Esophagus muscularis mucosa (tissue), 4 donors: ENCODE measurements around the gene KIF2C. TPM values are rescaled to one million over a fixed set of nuclear protein-coding genes. Genes with fewer than 3 reads are reported as not detected.

Experiments used
- DNase-seq: peaks from one replicate; pipeline ENCODE4 v3.0.0-alpha.2; 2017; ENCODE audit errors: extremely low spot score
- H3K27ac ChIP-seq, 4 donors: fragments of 200-600 bp; sonication (generic); replicated peaks in 1 of 4; 1 replicate in 3 of 4; 2 replicates in 1 of 4; pipeline ENCODE4 v1.5.1; 2016 to 2019; ENCODE audit warnings: mild to moderate bottlenecking in 1 of 4
- H3K27me3 ChIP-seq, 4 donors: fragments of 200-600 bp; sonication (generic); one replicate each; pipeline versions ENCODE4 v1.5.1 to v1.6.0; 2016 to 2019
- H3K36me3 ChIP-seq, 4 donors: fragments of 200-600 bp; sonication (generic); one replicate each; pipeline ENCODE4 v1.5.1; 2016 to 2019
- H3K4me1 ChIP-seq, 4 donors: fragments of 200-600 bp; sonication (generic); one replicate each; pipeline ENCODE4 v1.5.1; 2016 to 2019
- H3K4me3 ChIP-seq, 4 donors: fragments of 200-600 bp; sonication (generic); 1 replicate in 2 of 4; 2 replicates in 2 of 4; pipeline ENCODE4 v1.5.1; 2016 to 2019; ENCODE audit warnings: mild to moderate bottlenecking in 4 of 4, moderate library complexity in 1 of 4
- H3K9me3 ChIP-seq, 4 donors: fragments of 200-600 bp; sonication (generic); 1 replicate in 3 of 4; 2 replicates in 1 of 4; pipeline ENCODE4 v1.5.1; 2016 to 2019
- CTCF ChIP-seq, 3 experiments: fragments of 200-600 bp in 2 of 3; fragments of 450-650 bp in 1 of 3; sonication (generic) in 2 of 3; IDR thresholded peaks; one replicate each; pipeline ENCODE4 v1.5.1; 2017 to 2019; ENCODE audit warnings: antibody characterized with exemption in 3 of 3, mild to moderate bottlenecking in 2 of 3, moderate library complexity in 1 of 3
- EP300 ChIP-seq: sonication (generic); formaldehyde crosslinking; IDR thresholded peaks from one replicate; pipeline ENCODE4 v1.6.1; 2017; ENCODE audit warnings: antibody characterized with exemption
- POLR2A ChIP-seq: fragments of 450-650 bp; IDR thresholded peaks from one replicate; pipeline ENCODE4 v1.6.1; 2017; ENCODE audit warnings: antibody characterized with exemption, moderate library complexity, mild to moderate bottlenecking, low read depth
- POLR2AphosphoS5 ChIP-seq, 2 donors: sonication (generic); formaldehyde crosslinking; IDR thresholded peaks; one replicate each; pipeline ENCODE4 v1.6.1; 2017; ENCODE audit warnings: antibody characterized with exemption in 2 of 2
- WGBS: methylation state at CpG from one replicate; pipeline ENCODE4 v1.1.5; 2018; 5-methylcytosine and 5-hydroxymethylcytosine counted together
- intact Hi-C: fragments of 100-400 bp; cut with DNase I; formaldehyde crosslinking; loops from one replicate; pipeline ENCODE4 v1.15.1; 2023
- total RNA-seq, 4 donors: library from RNA; depleted of rRNA; stranded (reverse); fragments of >200 nt; gene quantifications; one replicate each; pipeline versions ENCODE4 v1.1.0 to v1.2.1, GENCODE V29; 2016

Gene KIF2C
- total RNA-seq, 4 donors from 2014 or later: 0.17 to 1.2 (median 0.96) TPM

- intact Hi-C loops: loop anchor here (5.0 kb wide), 1 partner anchor 45 kb away; the partner anchor contains the start of gene RNU5D-1
- H3K9me3 ChIP-seq: no peaks in the 10 kb centered on the region
- H3K27me3 ChIP-seq: no peaks in the 10 kb centered on the region
- no peak for DNase-seq
- H3K4me3 ChIP-seq: no peak overlapping the region
- WGBS: 86% methylated on average over 14 of the region's 14 CpGs
- no peak overlapping the region for H3K27ac ChIP-seq
- no peak for TF ChIP-seq EP300
- TF ChIP-seq POLR2A: no peak
- no peak for TF ChIP-seq CTCF (IDR thresholded peaks at IDR 0.05)
- TF ChIP-seq POLR2AphosphoS5 (IDR thresholded peaks at IDR 0.05): no peak
- H3K36me3 ChIP-seq: peaks cover 31 to 59% (median 49%) of the 10 kb centered on the region in 4 donors
- peaks cover 20 to 38% (median 33%) of the 10 kb centered on the region in 4 donors for H3K4me1 ChIP-seq
Measured at GRCh38 chr1:44777547-44777946, 37.9 kb downstream of the KIF2C start.

- TF ChIP-seq CTCF (IDR thresholded peaks at IDR 0.05) (no peak), POLR2AphosphoS5 (IDR thresholded peaks at IDR 0.05) (no peak), EP300 (no peak), POLR2A (no peak)
- 70% methylated on average over 13 of the region's 13 CpGs for WGBS
- intact Hi-C loops: loop anchor here (5.0 kb wide), 1 partner anchor 46 kb away; the partner anchor contains the start of gene RNU5D-1
- H3K9me3 ChIP-seq: no peaks in the 10 kb centered on the region
- H3K4me3 ChIP-seq: no peak overlapping the region
- H3K27me3 ChIP-seq: no peaks in the 10 kb centered on the region
- H3K27ac ChIP-seq: no peak overlapping the region
- DNase-seq: no peak
- H3K36me3 ChIP-seq: peaks cover 31 to 59% (median 49%) of the 10 kb centered on the region in 4 donors
- H3K4me1 ChIP-seq: peaks cover 20 to 40% (median 33%) of the 10 kb centered on the region in 4 donors
Measured at GRCh38 chr1:44777969-44778635, 38.5 kb downstream of the KIF2C start.

GRCh38 chr1:44778705-44779576 is 39.3 kb downstream of the KIF2C start:
- peaks cover 31 to 59% (median 49%) of the 10 kb centered on the region in 4 donors for H3K36me3 ChIP-seq

GRCh38 chr1:44780583-44781121 is 41.0 kb downstream of the KIF2C start:
- no peak for DNase-seq
- Histone ChIP-seq H3K4me3 (no peak overlapping the region), H3K27me3 (no peaks in the 10 kb centered on the region), H3K27ac (no peak overlapping the region), H3K36me3 (peaks cover 31 to 59% (median 49%) of the 10 kb centered on the region in 4 donors), H3K9me3 (no peaks in the 10 kb centered on the region), H3K4me1 (peaks cover 42 to 59% (median 49%) of the 10 kb centered on the region in 4 donors)
- no peak for TF ChIP-seq EP300
- no peak for TF ChIP-seq POLR2AphosphoS5 (IDR thresholded peaks at IDR 0.05)
- TF ChIP-seq POLR2A: no peak
- TF ChIP-seq CTCF (IDR thresholded peaks at IDR 0.05): no peak
- intact Hi-C loops: no loop called here
- WGBS: 91% methylated on average over 14 of the region's 14 CpGs

More at GRCh38 chr1:44778705-44779576, 39.3 kb downstream of the KIF2C start:
- WGBS: 95% methylated on average over 6 of the region's 6 CpGs
- H3K27ac ChIP-seq: no peak overlapping the region
- no peaks in the 10 kb centered on the region for H3K27me3 ChIP-seq
- peaks cover 26 to 48% (median 40%) of the 10 kb centered on the region in 4 donors for H3K4me1 ChIP-seq
- DNase-seq: no peak
- H3K4me3 ChIP-seq: no peak overlapping the region
- intact Hi-C loops: loop anchor here (5.0 kb wide), 1 partner anchor 47 kb away; the partner anchor contains the start of gene RNU5D-1
- no peaks in the 10 kb centered on the region for H3K9me3 ChIP-seq
- TF ChIP-seq CTCF (IDR thresholded peaks at IDR 0.05) (no peak), POLR2A (no peak), POLR2AphosphoS5 (IDR thresholded peaks at IDR 0.05) (no peak), EP300 (no peak)
